T-helper 2 cell (primary cell): ENCODE results near the gene NRP1.
"Not testable (repeated sequence)": the region's sequence is repeated elsewhere in the genome, so short reads cannot be mapped to it uniquely, and the experiment has no call there.

Source experiments
- DNase-seq, 5 experiments: peaks; one replicate each; pipeline versions ENCODE4 v3.0.0 to v3.0.0-alpha.2; 2012 to 2022

NRP1 gene

GRCh38 chr10:33320288-33320687 lies 14.2 kb downstream of the NRP1 start:
- DNase-seq: no peak

DNA sequence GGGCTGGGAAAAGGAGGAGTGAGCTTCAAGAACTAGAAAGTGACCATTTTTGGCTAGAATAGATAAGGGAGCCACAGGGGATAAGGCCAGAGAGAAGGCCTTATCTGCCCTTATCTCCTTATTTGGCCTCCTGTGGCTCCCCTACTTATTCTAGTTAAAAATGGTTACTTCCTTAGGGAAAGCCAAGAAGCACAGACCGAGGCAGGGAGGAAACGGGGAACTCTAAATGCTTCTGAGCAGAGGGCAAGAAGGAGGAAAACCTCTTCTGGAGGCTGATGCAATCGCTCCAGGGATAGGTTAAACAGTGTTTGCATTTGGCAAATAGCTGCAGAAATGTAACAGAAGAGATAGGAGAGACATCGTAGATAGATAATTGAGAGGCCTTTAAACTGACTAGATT lies 18.6 kb downstream of the NRP1 start:
- no peak for DNase-seq

GRCh38 chr10:33314811-33315561 lies 19.5 kb downstream of the NRP1 start:
- no peak for DNase-seq

- DNase-seq: no peak
Measured at GRCh38 chr10:33311640-33312039, 22.8 kb downstream of the NRP1 start.

DNA sequence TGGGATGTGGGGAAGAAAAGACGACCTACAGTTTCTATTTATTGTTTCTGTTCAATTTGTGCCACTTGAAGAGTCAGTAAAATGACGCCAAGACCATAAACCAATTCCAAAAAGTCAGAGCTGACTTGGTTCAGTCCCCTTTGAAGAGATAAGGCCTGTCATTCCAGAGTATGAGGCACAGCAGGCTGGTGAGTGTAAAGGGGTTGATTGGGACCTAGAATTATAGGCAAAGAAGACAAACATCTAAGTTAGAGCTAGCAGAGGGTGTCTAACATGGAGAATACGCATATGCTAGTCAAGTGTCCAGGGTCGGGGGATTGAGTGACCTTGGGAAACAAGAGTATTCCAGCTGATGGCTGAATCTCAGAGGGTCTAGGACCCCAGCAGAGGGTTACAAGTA lies 23.6 kb downstream of the NRP1 start:
- DNase-seq: no peak

DNA sequence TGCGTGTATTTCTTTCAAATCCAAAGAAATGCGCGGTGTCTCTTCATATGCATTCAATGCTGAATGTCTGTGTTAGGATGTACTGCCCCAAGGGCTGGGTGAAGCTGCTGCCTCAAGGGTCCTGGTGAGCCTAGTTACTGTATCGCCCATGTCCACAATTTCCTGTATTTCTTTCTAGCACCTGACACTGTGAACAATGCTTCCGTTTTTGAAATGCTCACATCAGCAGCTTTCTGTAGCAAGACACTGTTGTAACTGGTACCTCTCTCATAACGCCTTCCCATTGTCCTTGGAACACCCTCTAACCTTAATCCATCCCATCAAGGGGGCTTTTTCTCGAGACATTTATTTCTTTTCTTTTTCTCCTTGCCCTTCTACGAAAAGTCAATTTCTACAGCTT lies 25.1 kb downstream of the NRP1 start:
- no peak for DNase-seq

- DNase-seq: no peak
Measured at GRCh38 chr10:33307835-33308234, 26.6 kb downstream of the NRP1 start.

DNA sequence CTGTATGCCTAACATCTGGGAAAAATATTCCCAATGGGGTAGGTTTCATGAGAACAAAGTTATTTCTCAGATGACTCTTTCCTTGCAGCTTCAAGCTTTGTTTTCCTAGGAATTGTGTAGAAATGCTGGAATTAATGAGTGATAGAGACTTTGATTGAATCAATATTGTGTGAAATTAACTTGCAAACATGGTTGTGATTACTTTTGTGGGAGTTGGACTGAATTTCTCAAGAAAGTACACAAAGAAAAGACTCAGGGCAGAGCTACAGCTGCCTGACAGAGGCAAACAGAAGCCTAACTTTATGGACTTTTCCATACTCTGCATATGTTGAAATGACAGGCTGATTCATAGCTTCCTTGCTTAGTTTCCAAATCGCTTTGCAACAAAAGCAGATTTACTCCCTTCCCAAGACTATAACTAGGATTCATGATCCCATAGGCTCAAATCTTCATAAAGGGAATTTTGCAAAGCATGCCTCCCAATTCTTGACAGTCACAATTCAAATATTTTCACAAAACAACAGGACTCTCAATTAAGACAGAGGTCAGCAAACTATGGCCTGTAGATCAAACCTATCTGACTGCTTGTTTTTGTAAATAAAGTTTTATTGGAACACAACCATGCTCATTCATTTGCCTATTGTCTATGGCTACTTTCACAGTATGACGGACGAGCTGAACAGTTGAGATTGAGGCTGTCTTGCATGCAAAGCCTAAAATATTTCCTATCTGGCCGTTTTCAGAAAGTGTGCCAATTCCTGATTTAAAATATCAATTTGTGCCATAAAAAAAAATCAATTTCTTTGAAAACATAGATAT lies 27.6 kb downstream of the NRP1 start:
- no peak for DNase-seq

GRCh38 chr10:33306126-33306525 lies 28.3 kb downstream of the NRP1 start:
- DNase-seq: no peak

GRCh38 chr10:33304423-33305225 lies 29.8 kb downstream of the NRP1 start:
- no peak for DNase-seq

- no peak for DNase-seq
Measured at GRCh38 chr10:33303988-33304387, 30.5 kb downstream of the NRP1 start.

DNA sequence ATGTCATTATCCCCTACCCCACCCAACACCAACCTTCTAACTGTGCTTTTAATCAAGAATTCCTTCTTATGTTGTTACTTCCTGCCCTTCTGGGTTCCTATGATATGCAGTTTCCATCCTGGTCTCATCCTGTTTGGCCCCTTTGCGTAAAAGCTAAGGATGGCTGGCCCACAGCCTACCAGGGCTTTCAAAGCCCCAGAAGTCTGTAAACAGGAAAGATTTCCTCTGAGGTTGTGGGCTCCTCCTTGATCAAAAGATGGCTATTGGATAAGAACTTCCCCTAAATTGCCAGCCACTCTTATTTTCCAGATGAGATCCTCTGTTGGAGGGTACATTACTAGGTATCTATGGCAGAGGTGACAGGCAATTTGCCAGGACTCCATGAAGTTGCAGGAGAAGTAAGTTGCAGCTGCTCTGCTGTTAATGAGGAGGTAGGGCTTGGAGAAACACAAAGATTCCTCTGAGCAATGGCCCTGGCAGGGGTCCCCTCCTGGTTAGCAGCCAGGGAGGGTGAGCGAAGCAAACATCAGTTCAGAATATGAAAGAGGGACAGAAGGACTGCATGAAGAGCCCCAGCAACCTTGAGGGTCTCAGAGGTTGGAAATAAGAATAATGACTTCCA lies 32.1 kb downstream of the NRP1 start:
- no peak for DNase-seq

DNA sequence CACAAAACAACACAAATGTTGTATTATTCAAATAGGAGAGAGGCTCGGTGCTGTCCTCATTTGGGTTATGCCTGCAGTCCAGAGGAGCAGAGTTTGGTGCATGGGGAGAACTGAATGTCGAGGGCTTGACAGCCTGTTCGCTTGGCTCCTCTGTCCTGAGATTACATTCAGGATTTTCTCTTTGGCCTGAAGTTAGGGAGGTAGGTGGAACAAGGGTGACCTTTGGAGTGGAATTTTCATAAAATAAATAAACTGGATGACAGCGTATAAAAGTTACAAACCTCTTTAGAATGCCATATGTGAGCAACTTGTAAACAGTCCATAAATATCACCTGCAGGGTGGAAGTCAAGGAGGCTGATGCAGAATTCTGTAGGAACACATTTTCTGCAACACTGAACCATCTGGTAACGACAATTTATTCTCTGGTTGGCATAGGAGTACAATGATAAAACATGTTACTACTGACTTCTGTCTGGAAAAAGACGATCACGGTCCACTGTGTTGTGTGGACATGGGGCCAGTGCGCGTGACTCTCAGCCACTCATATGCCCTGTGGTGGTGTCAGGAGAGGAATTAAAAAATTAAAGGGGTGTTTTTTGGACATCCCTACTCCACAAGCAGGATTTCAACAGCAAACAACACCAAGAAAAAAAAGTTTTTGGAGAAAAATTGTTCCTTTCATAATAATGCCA lies 33.2 kb downstream of the NRP1 start:
- DNase-seq: no peak

- not testable (repeated sequence) for DNase-seq
Measured at GRCh38 chr10:33300544-33300943, 33.9 kb downstream of the NRP1 start.

GRCh38 chr10:33298893-33299292 lies 35.6 kb downstream of the NRP1 start:
- DNase-seq: no peak

- no peak for DNase-seq
Measured at GRCh38 chr10:33298110-33298509, 36.4 kb downstream of the NRP1 start.

DNA sequence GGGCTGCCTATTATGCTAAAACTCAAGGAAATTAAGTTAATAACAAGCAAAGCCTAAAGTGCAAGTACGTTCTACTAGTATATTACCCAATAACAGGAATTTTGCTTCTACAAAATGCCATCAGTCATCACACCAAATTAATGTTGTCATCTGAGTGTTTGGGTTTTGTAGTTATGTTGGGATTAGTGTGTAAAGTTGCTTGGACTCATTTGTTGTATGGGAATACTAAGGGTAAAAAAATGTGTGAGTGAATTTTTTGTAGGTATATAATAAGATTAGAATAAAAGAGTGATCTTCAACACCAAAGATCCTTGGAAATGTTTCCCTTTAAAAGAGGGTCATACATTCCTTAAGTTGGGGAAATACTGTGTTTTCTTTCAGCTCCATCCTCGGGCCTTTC lies 38.6 kb downstream of the NRP1 start:
- no peak for DNase-seq

DNA sequence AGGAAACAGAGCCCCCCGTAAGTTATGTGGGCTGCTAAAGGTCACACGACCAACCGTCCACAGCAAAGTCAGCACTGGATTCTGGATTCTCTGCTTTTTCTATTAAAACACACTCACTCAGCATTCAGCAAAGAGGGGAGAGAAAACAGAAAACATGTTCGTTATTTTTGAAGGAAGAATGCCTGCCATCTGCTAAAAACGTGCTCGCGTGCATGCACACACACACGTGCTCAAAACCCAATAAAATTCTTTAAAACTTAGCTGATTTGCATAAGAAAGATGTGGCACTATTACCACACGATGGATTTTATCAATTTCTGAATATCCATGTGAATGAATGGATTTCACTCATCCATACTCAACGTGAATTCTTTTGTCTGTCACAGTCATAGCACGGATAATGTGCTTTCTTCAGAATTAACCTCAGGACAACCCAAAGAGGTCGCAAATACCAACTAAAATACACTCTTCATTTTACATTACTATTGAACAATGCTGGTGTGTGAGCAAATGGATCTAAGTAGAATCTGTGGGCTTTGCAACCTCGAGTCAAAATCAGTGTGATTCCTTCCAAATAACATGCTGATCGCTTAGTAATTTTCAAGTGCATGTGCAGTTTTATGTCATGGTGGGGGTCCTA lies 40.8 kb downstream of the NRP1 start:
- DNase-seq: no peak

DNA sequence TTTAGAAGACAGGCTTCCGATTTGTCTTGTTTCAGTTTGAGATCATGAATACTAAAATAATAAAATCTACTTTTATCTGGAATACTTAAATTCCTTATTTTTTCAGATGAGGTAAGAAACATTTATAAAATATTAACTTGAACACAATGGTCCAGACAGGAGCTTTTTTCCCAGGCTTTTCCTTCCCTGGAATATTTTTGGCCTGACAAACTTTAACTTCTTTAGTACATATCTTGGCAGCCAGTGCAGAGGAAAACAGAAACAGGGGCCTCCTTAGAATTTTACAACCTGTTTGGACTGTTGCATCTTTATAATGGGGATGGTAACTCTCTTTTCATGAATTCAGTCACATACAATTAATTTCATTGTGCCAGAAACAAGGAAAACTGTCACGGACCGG lies 41.4 kb downstream of the NRP1 start:
- no peak for DNase-seq

GRCh38 chr10:33291053-33291592 lies 43.3 kb downstream of the NRP1 start:
- DNase-seq: no peak

DNA sequence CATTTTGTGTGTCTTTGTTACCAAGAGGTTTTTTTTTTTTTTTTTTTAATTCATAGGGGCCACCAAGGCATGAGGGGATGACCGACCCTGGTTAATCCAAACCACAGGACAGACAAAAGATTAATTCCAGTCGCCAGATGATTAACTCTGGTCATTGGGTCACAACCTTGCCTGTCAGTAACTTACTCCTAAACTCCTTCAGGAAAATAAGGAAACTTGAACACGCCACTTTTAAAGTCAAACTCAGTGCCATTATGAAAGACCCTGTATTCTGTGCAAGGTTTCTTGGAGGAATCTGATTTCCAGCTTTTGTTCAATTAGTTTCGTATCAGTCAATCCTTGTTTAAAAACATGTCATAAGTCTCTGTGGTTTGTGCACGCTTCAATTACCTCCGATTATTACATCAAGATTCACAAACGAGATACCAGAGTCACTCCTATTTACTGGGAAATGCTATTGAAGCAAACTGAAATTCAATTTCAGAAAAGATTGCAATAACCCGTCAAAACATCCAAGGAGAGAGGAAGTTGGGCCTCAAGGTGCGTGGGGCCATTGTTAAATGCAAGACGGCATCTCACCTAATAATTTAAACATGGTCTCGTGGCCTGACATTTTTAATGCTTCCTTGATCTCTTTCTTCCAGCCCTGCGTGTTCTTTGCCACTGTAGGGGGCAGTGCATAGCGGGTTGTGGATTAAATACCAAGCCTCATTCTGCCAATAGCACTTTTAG lies 44.0 kb downstream of the NRP1 start:
- no peak for DNase-seq
